C4-2B (cell line): ENCODE results near the gene ZNF669.

Experiments
- H3K27ac ChIP-seq: fragments of 450-650 bp; 2 replicates; pipeline ENCODE4 v1.5.1; 2017
- ZFX ChIP-seq: fragments of 450-650 bp; IDR thresholded peaks from 2 replicates; pipeline ENCODE4 v1.6.1; 2017
- TF ChIP-seq, protein P1 (sequence below): fragments of 450-650 bp; conservative IDR thresholded peaks from 2 replicates; pipeline ENCODE4 v1.5.1; 2017; ENCODE audit warnings: mild to moderate bottlenecking

The ZNF669 gene

GRCh38 chr1:247090455-247090854, 13.7 kb downstream of the ZNF669 start:
- no peak for TF ChIP-seq ZFX
- TF ChIP-seq, protein P1, sequence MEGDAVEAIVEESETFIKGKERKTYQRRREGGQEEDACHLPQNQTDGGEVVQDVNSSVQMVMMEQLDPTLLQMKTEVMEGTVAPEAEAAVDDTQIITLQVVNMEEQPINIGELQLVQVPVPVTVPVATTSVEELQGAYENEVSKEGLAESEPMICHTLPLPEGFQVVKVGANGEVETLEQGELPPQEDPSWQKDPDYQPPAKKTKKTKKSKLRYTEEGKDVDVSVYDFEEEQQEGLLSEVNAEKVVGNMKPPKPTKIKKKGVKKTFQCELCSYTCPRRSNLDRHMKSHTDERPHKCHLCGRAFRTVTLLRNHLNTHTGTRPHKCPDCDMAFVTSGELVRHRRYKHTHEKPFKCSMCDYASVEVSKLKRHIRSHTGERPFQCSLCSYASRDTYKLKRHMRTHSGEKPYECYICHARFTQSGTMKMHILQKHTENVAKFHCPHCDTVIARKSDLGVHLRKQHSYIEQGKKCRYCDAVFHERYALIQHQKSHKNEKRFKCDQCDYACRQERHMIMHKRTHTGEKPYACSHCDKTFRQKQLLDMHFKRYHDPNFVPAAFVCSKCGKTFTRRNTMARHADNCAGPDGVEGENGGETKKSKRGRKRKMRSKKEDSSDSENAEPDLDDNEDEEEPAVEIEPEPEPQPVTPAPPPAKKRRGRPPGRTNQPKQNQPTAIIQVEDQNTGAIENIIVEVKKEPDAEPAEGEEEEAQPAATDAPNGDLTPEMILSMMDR: no peak

GRCh38 chr1:247089616-247090375, 14.4 kb downstream of the ZNF669 start:
- TF ChIP-seq, protein P1: no peak
- TF ChIP-seq ZFX: no peak
- H3K27ac ChIP-seq: no peak overlapping the region

More at GRCh38 chr1:247090455-247090854, 13.7 kb downstream of the ZNF669 start:
- H3K27ac ChIP-seq: no peak overlapping the region

DNA sequence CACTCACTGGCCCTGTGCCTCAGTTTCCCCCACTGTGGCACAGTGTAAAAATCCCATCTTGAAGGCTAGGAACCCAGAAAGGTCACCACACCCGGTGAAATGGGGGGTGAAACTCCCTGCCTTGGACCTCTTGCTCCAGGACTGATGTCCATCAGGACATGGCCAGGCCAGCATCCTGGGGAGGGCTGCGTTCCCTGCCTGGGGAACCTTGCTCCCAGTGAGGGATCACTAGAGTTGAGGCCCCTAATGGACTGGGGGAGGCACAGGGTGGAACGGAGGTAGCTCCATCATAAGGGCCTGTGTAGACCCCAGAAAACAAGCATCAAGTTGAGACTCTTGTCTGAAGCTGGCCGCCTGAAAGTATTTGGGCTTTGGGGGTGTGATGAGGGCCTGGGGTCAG, 15.2 kb downstream of the ZNF669 start:
- H3K27ac ChIP-seq: no peak overlapping the region
- TF ChIP-seq ZFX: no peak
- TF ChIP-seq, protein P1: no peak

DNA sequence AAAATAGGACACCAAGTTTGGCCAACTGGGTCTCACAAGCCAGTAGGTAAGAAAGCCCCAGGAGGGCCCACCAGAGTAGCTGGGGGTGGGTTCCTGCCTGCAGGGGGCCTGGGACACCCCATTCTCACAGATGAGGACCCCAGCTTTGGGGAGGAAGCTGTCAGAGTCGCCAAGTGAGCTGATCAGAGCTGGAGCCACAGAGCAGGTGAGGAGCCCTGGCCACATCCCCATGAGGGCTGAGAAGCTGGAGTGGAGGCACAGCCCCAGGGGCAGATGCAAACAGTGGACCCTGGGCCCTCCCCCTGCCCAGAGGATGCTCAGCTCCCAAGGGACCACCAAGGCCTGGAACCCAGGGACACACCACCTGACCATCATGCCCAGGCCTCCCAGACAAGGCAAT, 16.9 kb downstream of the ZNF669 start:
- no peak overlapping the region for H3K27ac ChIP-seq
- no peak for TF ChIP-seq ZFX
- TF ChIP-seq, protein P1: no peak

- TF ChIP-seq, protein P1: no peak
- TF ChIP-seq ZFX: no peak
- H3K27ac ChIP-seq: no peak overlapping the region
Observed at GRCh38 chr1:247085310-247085709, 18.8 kb downstream of the ZNF669 start.

DNA sequence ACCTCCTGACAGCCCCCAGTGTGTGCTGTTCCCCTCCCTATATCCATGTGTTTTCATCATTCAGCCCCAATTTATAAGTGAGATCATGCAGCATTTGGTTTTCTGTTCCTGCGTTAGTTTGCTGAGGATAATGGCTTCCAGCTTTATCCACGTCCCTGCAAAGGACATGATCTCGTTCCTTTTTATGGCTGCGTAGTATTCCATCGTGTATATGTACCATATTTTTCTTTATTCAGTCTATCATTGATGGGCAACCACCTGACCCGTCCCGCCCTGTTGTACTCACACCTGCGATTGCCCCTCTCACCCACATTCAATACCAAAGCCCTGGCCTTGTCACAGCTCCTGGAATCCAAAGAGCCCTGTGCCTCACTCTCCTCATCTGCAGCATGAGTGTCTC, 19.4 kb downstream of the ZNF669 start:
- no peak overlapping the region for H3K27ac ChIP-seq
- TF ChIP-seq, protein P1: no peak
- no peak for TF ChIP-seq ZFX

DNA sequence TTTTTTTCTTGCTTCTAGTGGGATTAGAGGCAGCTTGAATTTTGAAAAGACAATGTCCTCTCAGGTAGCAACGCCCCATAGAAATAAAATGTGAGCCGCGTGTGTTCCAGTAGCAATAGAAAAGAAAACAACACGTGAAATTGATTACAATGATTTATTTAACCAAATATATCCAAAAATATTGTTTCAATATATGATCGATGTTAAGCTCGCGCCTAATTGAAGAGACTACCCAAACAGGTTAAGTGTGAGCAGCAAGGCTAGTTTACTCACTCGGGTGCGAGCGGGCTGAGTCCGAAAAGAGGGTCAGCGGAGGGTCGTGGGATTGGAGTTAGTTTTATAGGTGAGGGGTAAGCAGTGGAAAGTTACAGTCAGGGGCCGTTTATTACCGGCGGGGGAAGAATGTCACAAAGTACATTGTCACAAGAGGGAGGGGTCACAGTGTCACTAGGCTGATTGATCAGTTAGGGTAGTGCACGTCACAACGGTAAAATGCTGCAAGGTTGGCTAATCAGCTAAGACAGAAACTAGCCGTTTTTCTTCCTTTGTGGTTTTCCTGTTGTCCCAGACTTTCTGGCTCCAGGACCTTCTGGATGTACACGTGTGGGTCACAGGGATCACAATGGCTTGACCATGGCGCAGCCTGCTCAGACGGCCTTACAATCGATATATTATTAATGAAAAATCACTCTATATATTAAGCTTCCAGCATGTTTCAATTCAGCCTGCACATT, 24.8 kb downstream of the ZNF669 start:
- no peak overlapping the region for H3K27ac ChIP-seq
- TF ChIP-seq, protein P1: no peak
- no peak for TF ChIP-seq ZFX
